ENCODE data around the gene GPR107. TPM values are rescaled to one million over a fixed set of nuclear protein-coding genes. Genes with fewer than 3 reads are reported as not detected.
A peak's percentile ranks its signal among the peaks of the same experiment; 100 is the strongest.

Gene GPR107
- total RNA-seq, 4 donors from 2014 or later, result 24.2 to 38.4 (median 30.4) TPM

GRCh38 chr9:130111786-130112537 is 58.3 kb downstream of the GPR107 start:
- Histone ChIP-seq H3K27me3 (no peaks in the 10 kb centered on the region), H3K4me1 (peaks cover 0 to 45% (median 11%) of the 10 kb centered on the region in 3 donors), H3K36me3 (peaks cover 0 to 63% of the 10 kb centered on the region in 2 donors), H3K4me3 (no peak overlapping the region), H3K27ac (peak overlapping the region in 1 of 4 donors; percentile 19), H3K9me3 (no peaks in the 10 kb centered on the region)
- 88 to 89% methylated on average over 9 to 30 of the region's 30 CpGs for WGBS, 2 donors (ENCODE audit: low coverage in 1 of 2)
- TF ChIP-seq CTCF (IDR thresholded peaks at IDR 0.05) (no peak), POLR2AphosphoS5 (IDR thresholded peaks at IDR 0.05) (no peak)
- no peak for ATAC-seq

GRCh38 chr9:130112538-130113151 is 58.9 kb downstream of the GPR107 start:
- H3K4me3 ChIP-seq, result no peak overlapping the region
- WGBS, 2 donors (ENCODE audit: low coverage in 1 of 2), result 33 to 93% methylated on average over 2 to 3 of the region's 3 CpGs
- H3K27me3 ChIP-seq, result no peaks in the 10 kb centered on the region
- no peak for ATAC-seq
- no peak for TF ChIP-seq POLR2A (IDR thresholded peaks at IDR 0.05)
- no peak for TF ChIP-seq EP300 (IDR thresholded peaks at IDR 0.05)
- TF ChIP-seq POLR2AphosphoS5 (IDR thresholded peaks at IDR 0.05), result no peak
- TF ChIP-seq CTCF (IDR thresholded peaks at IDR 0.05), result no peak
- H3K36me3 ChIP-seq, result peaks cover 0 to 60% of the 10 kb centered on the region in 2 donors
- peaks cover 0 to 42% (median 9%) of the 10 kb centered on the region in 3 donors for H3K4me1 ChIP-seq
- H3K9me3 ChIP-seq, result no peaks in the 10 kb centered on the region
- H3K27ac ChIP-seq, result peak overlapping the region in 1 of 4 donors; percentile 19

GRCh38 chr9:130114741-130115140 is 61.0 kb downstream of the GPR107 start:
- Histone ChIP-seq H3K27me3 (no peaks in the 10 kb centered on the region), H3K4me3 (no peak overlapping the region), H3K36me3 (peaks cover 0 to 58% of the 10 kb centered on the region in 2 donors), H3K9me3 (no peaks in the 10 kb centered on the region), H3K4me1 (peaks cover 0 to 59% (median 24%) of the 10 kb centered on the region in 3 donors), H3K27ac (peak overlapping the region in 3 of 4 donors; percentile 38 to 60 (median 39))
- no peak for ATAC-seq
- TF ChIP-seq EP300 (IDR thresholded peaks at IDR 0.05), result no peak
- no peak for TF ChIP-seq POLR2A (IDR thresholded peaks at IDR 0.05)
- TF ChIP-seq CTCF (IDR thresholded peaks at IDR 0.05), result no peak
- TF ChIP-seq POLR2AphosphoS5 (IDR thresholded peaks at IDR 0.05), result no peak

GRCh38 chr9:130116346-130116745 is 62.6 kb downstream of the GPR107 start:
- no peak for ATAC-seq
- Histone ChIP-seq H3K9me3 (no peaks in the 10 kb centered on the region), H3K36me3 (peaks cover 0 to 58% of the 10 kb centered on the region in 2 donors), H3K27me3 (no peaks in the 10 kb centered on the region), H3K4me3 (no peak overlapping the region), H3K27ac (peak overlapping the region in 1 of 4 donors; percentile 60), H3K4me1 (peaks cover 0 to 48% (median 24%) of the 10 kb centered on the region in 3 donors)
- TF ChIP-seq POLR2AphosphoS5 (IDR thresholded peaks at IDR 0.05) (no peak), CTCF (IDR thresholded peaks at IDR 0.05) (no peak), EP300 (IDR thresholded peaks at IDR 0.05) (no peak), POLR2A (IDR thresholded peaks at IDR 0.05) (no peak)
- 61 to 94% methylated on average over 3 to 8 of the region's 9 CpGs for WGBS, 2 donors (ENCODE audit: low coverage in 1 of 2)
